H1 (cell line): ENCODE data around the gene DCAF6. TPM values are rescaled to one million over a fixed set of nuclear protein-coding genes. Genes with fewer than 3 reads are reported as not detected.

Source experiments
- CTCF ChIA-PET: fragments of 300-600 bp; sonication (Branson Sonifier 250); formaldehyde crosslinking; loops from one replicate; lab custom pipeline; 2021; ENCODE audit not compliant: partially characterized antibody; lab: Charles Lee
- POLR2A ChIA-PET: fragments of 300-600 bp; sonication (Branson Sonifier 250); formaldehyde crosslinking; loops from one replicate; lab custom pipeline; 2021; ENCODE audit warnings: inconsistent platforms; ENCODE audit not compliant: partially characterized antibody; lab: Charles Lee
- DNase-seq, 2 experiments: peaks; one replicate each; pipeline versions ENCODE4 v3.0.0 to v3.0.0-alpha.2; 2010 to 2022; ENCODE audit warnings: low spot score in 2 of 2, low read depth in 1 of 2, mixed read lengths in 1 of 2
- FAIRE-seq: peaks from 2 replicates; lab custom pipeline; 2011; peaks lifted over from hg19 to GRCh38; lab: Jason Lieb, UNC
- H2AFZ ChIP-seq: 2 replicates; pipeline ENCODE4 v1.8.1; 2012; ENCODE audit warnings: low read length, inconsistent platforms
- H2AK5ac ChIP-seq: 2 replicates; pipeline ENCODE4 v1.6.1; 2013; ENCODE audit warnings: low read depth, low read length
- H2BK120ac ChIP-seq: replicated peaks from 2 replicates; pipeline ENCODE3; 2013; ENCODE audit warnings: low read depth, low read length, inconsistent platforms
- H2BK12ac ChIP-seq: 2 replicates; pipeline ENCODE4 v1.6.1; 2013; ENCODE audit warnings: low read depth, low read length
- H2BK15ac ChIP-seq: 2 replicates; pipeline ENCODE4 v1.6.1; 2013; ENCODE audit warnings: low read length
- H2BK20ac ChIP-seq: 2 replicates; pipeline ENCODE4 v1.6.1; 2013; ENCODE audit warnings: low read length
- H2BK5ac ChIP-seq: 2 replicates; pipeline ENCODE4 v1.6.1; 2013; ENCODE audit warnings: low read depth, low read length
- H3K14ac ChIP-seq: 2 replicates; pipeline ENCODE4 v1.6.1; 2013; ENCODE audit warnings: inconsistent platforms; ENCODE audit not compliant: insufficient read length
- H3K18ac ChIP-seq: 2 replicates; pipeline ENCODE4 v1.6.1; 2013; ENCODE audit warnings: low read length; ENCODE audit errors: extremely low read depth
- H3K23ac ChIP-seq: 2 replicates; pipeline ENCODE4 v1.6.1; 2013; ENCODE audit warnings: inconsistent platforms; ENCODE audit not compliant: insufficient read length
- H3K23me2 ChIP-seq: 2 replicates; pipeline ENCODE4 v1.6.1; 2013; ENCODE audit warnings: low read depth, low read length
- H3K27ac ChIP-seq: 2 replicates; pipeline ENCODE4 v1.6.1; 2011; ENCODE audit warnings: low read depth, low read length, inconsistent platforms
- H3K27me3 ChIP-seq, 4 experiments: replicated peaks in 1 of 4; 1 replicate in 1 of 4; 2 replicates in 3 of 4; pipeline versions ENCODE4 v1.6.1 to v1.8.1; 2011 to 2013; ENCODE audit warnings: low read length in 3 of 4, mild to moderate bottlenecking in 3 of 4, inconsistent platforms in 2 of 4, mixed read lengths in 2 of 4, moderate library complexity in 1 of 4; ENCODE audit not compliant: control insufficient read depth in 3 of 4, insufficient read depth in 3 of 4; ENCODE audit errors: extremely low read depth in 1 of 4
- H3K36me3 ChIP-seq, 4 experiments: 2 replicates each; pipeline versions ENCODE4 v1.6.1 to v1.8.1; 2011 to 2013; ENCODE audit warnings: mild to moderate bottlenecking in 4 of 4, low read length in 3 of 4, moderate library complexity in 2 of 4, control low read depth in 1 of 4, inconsistent platforms in 1 of 4; ENCODE audit not compliant: insufficient read depth in 4 of 4, control insufficient read depth in 2 of 4
- H3K4ac ChIP-seq: replicated peaks from 2 replicates; pipeline ENCODE3; 2013; ENCODE audit warnings: low read length, low read depth, mixed read lengths, inconsistent platforms; ENCODE audit not compliant: insufficient read length
- H3K4me1 ChIP-seq, 4 experiments: replicated peaks in 1 of 4; 1 replicate in 1 of 4; 2 replicates in 3 of 4; pipeline versions ENCODE4 v1.6.1 to v1.8.1; 2011 to 2013; ENCODE audit warnings: low read length in 3 of 4, inconsistent platforms in 2 of 4, mixed read lengths in 1 of 4; ENCODE audit not compliant: insufficient read depth in 4 of 4, control insufficient read depth in 3 of 4
- H3K4me2 ChIP-seq, 2 experiments: 2 replicates each; pipeline versions ENCODE4 v1.6.1 to v1.8.1; 2011 to 2013; ENCODE audit warnings: low read depth in 2 of 2, low read length in 2 of 2, control low read depth in 1 of 2, inconsistent platforms in 1 of 2, mild to moderate bottlenecking in 1 of 2; ENCODE audit not compliant: insufficient read depth in 1 of 2
- H3K4me3 ChIP-seq, 4 experiments: fragments of 200-600, 300-600 bp in 1 of 4; sonication (generic), shearing (Covaris generic), sonication (Bioruptor Twin) in 1 of 4; 2 replicates each; pipeline versions ENCODE4 v1.5.1 to v1.8.1; 2011 to 2016; ENCODE audit warnings: low read length in 4 of 4, low read depth in 3 of 4, control low read depth in 2 of 4, inconsistent platforms in 2 of 4, mild to moderate bottlenecking in 2 of 4, mixed read lengths in 1 of 4, moderate library complexity in 1 of 4; ENCODE audit not compliant: insufficient read depth in 2 of 4; ENCODE audit errors: extremely low read depth in 1 of 4
- H3K56ac ChIP-seq: replicated peaks from 2 replicates; pipeline ENCODE3; 2013; ENCODE audit warnings: low read depth, mild to moderate bottlenecking, mixed read lengths, low read length, inconsistent platforms; ENCODE audit not compliant: insufficient read length
- H3K79me1 ChIP-seq: 2 replicates; pipeline ENCODE4 v1.6.1; 2013; ENCODE audit warnings: low read depth, low read length, control low read depth
- H3K79me2 ChIP-seq, 2 experiments: 2 replicates each; pipeline versions ENCODE4 v1.6.1 to v1.8.1; 2012 to 2013; ENCODE audit warnings: low read length in 2 of 2, mild to moderate bottlenecking in 2 of 2, inconsistent platforms in 1 of 2; ENCODE audit not compliant: insufficient read depth in 2 of 2, control insufficient read depth in 1 of 2
- H3K9ac ChIP-seq, 4 experiments: replicated peaks in 1 of 4; 1 replicate in 1 of 4; 2 replicates in 3 of 4; pipeline versions ENCODE4 v1.6.1 to v1.8.1; 2011 to 2013; ENCODE audit warnings: low read depth in 3 of 4, low read length in 3 of 4, control low read depth in 2 of 4, mild to moderate bottlenecking in 2 of 4, moderate library complexity in 2 of 4, inconsistent platforms in 1 of 4; ENCODE audit errors: extremely low read depth in 1 of 4
- H3K9me3 ChIP-seq, 2 experiments: 2 replicates each; pipeline versions ENCODE4 v1.6.1 to v1.8.1; 2012 to 2013; ENCODE audit warnings: mild to moderate bottlenecking in 2 of 2, moderate library complexity in 2 of 2, control low read depth in 1 of 2, inconsistent platforms in 1 of 2, low read depth in 1 of 2, low read length in 1 of 2, mixed read lengths in 1 of 2; ENCODE audit not compliant: insufficient read depth in 2 of 2
- H4K20me1 ChIP-seq, 2 experiments: replicated peaks in 1 of 2; 2 replicates each; pipeline versions ENCODE3 to v1.8.1; 2011 to 2013; ENCODE audit warnings: inconsistent platforms in 2 of 2, low read length in 2 of 2, mild to moderate bottlenecking in 1 of 2; ENCODE audit not compliant: insufficient read depth in 2 of 2, control insufficient read depth in 1 of 2
- H4K5ac ChIP-seq: 2 replicates; pipeline ENCODE4 v1.6.1; 2013; ENCODE audit warnings: low read length, low read depth, mixed read lengths, inconsistent platforms; ENCODE audit not compliant: insufficient read length
- H4K8ac ChIP-seq: 2 replicates; pipeline ENCODE4 v1.8.0; 2013; ENCODE audit warnings: mild to moderate bottlenecking, moderate library complexity, low read length, inconsistent platforms; ENCODE audit not compliant: insufficient read depth; ENCODE audit errors: extremely low read depth
- H4K91ac ChIP-seq: replicated peaks from 2 replicates; pipeline ENCODE3; 2013; ENCODE audit warnings: low read length, mixed read lengths, inconsistent platforms; ENCODE audit not compliant: insufficient read length
- KDM1A ChIP-seq: fragments of 200-600, 300-600 bp; sonication (generic); IDR thresholded peaks from 2 replicates; pipeline ENCODE4 v1.7.1; 2016; ENCODE audit warnings: mild to moderate bottlenecking, low read length, borderline replicate concordance
- NANOG ChIP-seq: IDR thresholded peaks from 2 replicates; pipeline ENCODE4 v1.6.1; 2011; ENCODE audit warnings: low read length, low read depth, mild to moderate bottlenecking, inconsistent platforms; ENCODE audit not compliant: insufficient read depth, poor library complexity, severe bottlenecking
- TBP ChIP-seq: IDR thresholded peaks from 2 replicates; pipeline ENCODE4 v1.6.1; 2011; ENCODE audit warnings: low read depth, low read length, improper control_type of control experiment
- TEAD4 ChIP-seq: IDR thresholded peaks from 2 replicates; pipeline ENCODE4 v1.6.1; 2012; ENCODE audit warnings: low read depth, low read length, inconsistent platforms, mixed read lengths
- WGBS, 2 experiments: shearing (Covaris generic) in 1 of 2; methylation state at CpG; one replicate each; pipeline versions ENCODE4 v1.1.6 to v1.1.7; 2013 to 2015; ENCODE audit warnings: low lambda C conversion rate in 2 of 2, mixed read lengths in 2 of 2, inconsistent platforms in 1 of 2, low coverage in 1 of 2, missing lambda C conversion rate in 1 of 2; ENCODE audit not compliant: insufficient replicate concordance in 2 of 2, insufficient coverage in 1 of 2, insufficient read length in 1 of 2; ENCODE audit errors: extremely low coverage in 1 of 2, missing lambda C conversion rate in 1 of 2; 5-methylcytosine and 5-hydroxymethylcytosine counted together
- polyA plus RNA-seq, 7 experiments: library from polyadenylated mRNA; depleted of rRNA in 3 of 7; stranded (reverse) in 5 of 7; unstranded in 2 of 7; fragments of >200 nt in 5 of 7; fragments of 200-250 nt in 2 of 7; gene quantifications; 1 replicate in 5 of 7; 2 replicates in 1 of 7; 4 replicates in 1 of 7; pipeline versions ENCODE4 v1.2.1 to v1.2.3, GENCODE V29; 2011 to 2013; ENCODE audit warnings: missing spikeins in 2 of 7, mixed read lengths in 2 of 7
- total RNA-seq: library from RNA; stranded (reverse); fragmentation: NEBNext Ultra II Directional; extraction: Animal tissue kit (Norgen Biotek cat#: 25700); gene quantifications from 2 replicates; pipeline ENCODE4 v1.2.1, GENCODE V29; 2021
- TF ChIP-seq, protein P1 (sequence below): IDR thresholded peaks from 2 replicates; pipeline ENCODE4 v1.6.1; 2011; ENCODE audit warnings: low read depth, mild to moderate bottlenecking, low read length; ENCODE audit not compliant: insufficient read depth
- TF ChIP-seq, protein P2 (sequence below), 3 experiments: IDR thresholded peaks; 1 replicate in 2 of 3; 2 replicates in 1 of 3; pipeline versions ENCODE4 v1.5.1 to v1.6.1; 2011; ENCODE audit warnings: low read length in 3 of 3, mild to moderate bottlenecking in 3 of 3, inconsistent platforms in 2 of 3, low read depth in 1 of 3, moderate library complexity in 1 of 3; ENCODE audit not compliant: insufficient read depth in 1 of 3; ENCODE audit errors: control extremely low read depth in 1 of 3

The DCAF6 gene
- total and polyA plus RNA-seq, 2 of the 8 experiments (the other 6 are each of a cell fraction or from before 2014, with no cell fraction given) = 12.3 to 17.4 TPM

DNA sequence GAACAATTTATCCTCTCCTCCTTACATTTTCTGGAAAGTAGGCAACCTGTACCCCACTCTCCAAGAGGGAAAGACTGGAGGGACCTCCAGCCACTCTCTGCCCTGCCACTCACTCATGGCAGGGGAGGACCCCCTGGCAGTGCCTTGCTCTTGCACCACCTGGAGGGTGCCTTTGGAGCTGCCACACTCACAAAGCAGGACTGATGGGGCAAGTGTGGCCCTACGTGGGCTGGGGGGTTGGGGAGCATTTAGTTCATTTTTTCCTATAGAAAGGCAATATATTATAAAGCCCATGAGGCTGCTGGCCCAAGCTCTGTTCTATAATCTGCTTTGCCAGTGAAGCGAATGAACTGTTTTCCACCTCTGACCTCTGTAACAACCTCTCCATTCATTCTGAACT lies 150.0 kb downstream of the DCAF6 start:
- no peak overlapping the region for H4K5ac ChIP-seq
- no peaks in the 10 kb centered on the region for H3K27me3 ChIP-seq
- H3K4me1 ChIP-seq = 0 out of 7 replicates have a peak, but pooled peaks cover 0 to 2% (median 0%) of the 10 kb centered on the region in 4 experiments
- TF ChIP-seq, protein P1, sequence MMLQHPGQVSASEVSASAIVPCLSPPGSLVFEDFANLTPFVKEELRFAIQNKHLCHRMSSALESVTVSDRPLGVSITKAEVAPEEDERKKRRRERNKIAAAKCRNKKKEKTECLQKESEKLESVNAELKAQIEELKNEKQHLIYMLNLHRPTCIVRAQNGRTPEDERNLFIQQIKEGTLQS = no peak
- TF ChIP-seq KDM1A = no peak
- TF ChIP-seq TEAD4 = no peak
- no peak for TF ChIP-seq TBP
- TF ChIP-seq, protein P2, sequence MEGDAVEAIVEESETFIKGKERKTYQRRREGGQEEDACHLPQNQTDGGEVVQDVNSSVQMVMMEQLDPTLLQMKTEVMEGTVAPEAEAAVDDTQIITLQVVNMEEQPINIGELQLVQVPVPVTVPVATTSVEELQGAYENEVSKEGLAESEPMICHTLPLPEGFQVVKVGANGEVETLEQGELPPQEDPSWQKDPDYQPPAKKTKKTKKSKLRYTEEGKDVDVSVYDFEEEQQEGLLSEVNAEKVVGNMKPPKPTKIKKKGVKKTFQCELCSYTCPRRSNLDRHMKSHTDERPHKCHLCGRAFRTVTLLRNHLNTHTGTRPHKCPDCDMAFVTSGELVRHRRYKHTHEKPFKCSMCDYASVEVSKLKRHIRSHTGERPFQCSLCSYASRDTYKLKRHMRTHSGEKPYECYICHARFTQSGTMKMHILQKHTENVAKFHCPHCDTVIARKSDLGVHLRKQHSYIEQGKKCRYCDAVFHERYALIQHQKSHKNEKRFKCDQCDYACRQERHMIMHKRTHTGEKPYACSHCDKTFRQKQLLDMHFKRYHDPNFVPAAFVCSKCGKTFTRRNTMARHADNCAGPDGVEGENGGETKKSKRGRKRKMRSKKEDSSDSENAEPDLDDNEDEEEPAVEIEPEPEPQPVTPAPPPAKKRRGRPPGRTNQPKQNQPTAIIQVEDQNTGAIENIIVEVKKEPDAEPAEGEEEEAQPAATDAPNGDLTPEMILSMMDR (IDR thresholded peaks at IDR 0.05; ENCODE audit: control extremely low read depth in 1 of 3, insufficient read depth in 1 of 3, low read depth in 1 of 3, low read length in 3 of 3) = peak in 1 of 3 experiments; percentile 9; a peak in 1 of 4 replicates
- TF ChIP-seq NANOG = no peak
- no peak overlapping the region for H3K9ac ChIP-seq
- peaks cover 0 to 2% (median 0%) of the 10 kb centered on the region in 4 experiments; a peak in 1 of 8 replicates for H3K36me3 ChIP-seq
- no peak overlapping the region for H3K23ac ChIP-seq
- H3K79me1 ChIP-seq = no peaks in the 10 kb centered on the region
- H4K91ac ChIP-seq = no peak overlapping the region
- H2BK15ac ChIP-seq = no peak overlapping the region
- H3K18ac ChIP-seq = no peak overlapping the region
- no peak overlapping the region for H3K56ac ChIP-seq
- no peak overlapping the region for H2BK12ac ChIP-seq
- no peak overlapping the region for H2BK120ac ChIP-seq
- H3K23me2 ChIP-seq = no peaks in the 10 kb centered on the region
- H3K4me2 ChIP-seq = no peak overlapping the region
- CTCF ChIA-PET = interaction anchor here (1.0 to 8.0 kb wide), 9 partner anchors 7 to 256 kb away, joined by 3 to 76 read pairs (median 5); no protein-coding TSS in a partner anchor
- peaks cover 0 to 1% of the 10 kb centered on the region in 2 experiments for H4K20me1 ChIP-seq
- no peaks in the 10 kb centered on the region for H3K79me2 ChIP-seq
- H3K27ac ChIP-seq = no peak overlapping the region
- no peak overlapping the region for H2BK5ac ChIP-seq
- H2BK20ac ChIP-seq = no peak overlapping the region
- no peak for DNase-seq
- WGBS, 2 experiments = 83% methylated on average over 2 of the region's 2 CpGs; no CpG with 5 or more reads in 1 of the 2 experiments
- H3K14ac ChIP-seq = no peak overlapping the region
- H2AK5ac ChIP-seq = no peak overlapping the region
- H3K9me3 ChIP-seq = no peaks in the 10 kb centered on the region
- POLR2A ChIA-PET = no interaction called here
- no peak overlapping the region for H3K4ac ChIP-seq
- no peak for FAIRE-seq
- H2AFZ ChIP-seq = no peak overlapping the region
- H3K4me3 ChIP-seq = no peak overlapping the region
- H4K8ac ChIP-seq = no peak overlapping the region
